SK-N-SH treated with all-trans-retinoic acid at 6 μM for 48 hours (cell line): ENCODE data around the gene GNAZ.

Experiments
- ARNTL ChIP-seq: fragments of 450-650 bp; formaldehyde crosslinking; IDR thresholded peaks from 2 replicates; pipeline ENCODE4 v1.5.0; 2020; ENCODE audit warnings: low read depth, mild to moderate bottlenecking, moderate library complexity, borderline replicate concordance
- CSDC2 ChIP-seq: fragments of 250-450 bp; sonication (Bioruptor Pico); IDR thresholded peaks from 2 replicates; pipeline ENCODE4 v1.5.0; 2020; ENCODE audit warnings: mild to moderate bottlenecking, moderate library complexity
- OSR1 ChIP-seq: fragments of 250-450 bp; sonication (Bioruptor Pico); IDR thresholded peaks from 2 replicates; pipeline ENCODE4 v1.8.0; 2022; ENCODE audit warnings: moderate library complexity, mild to moderate bottlenecking, inconsistent platforms
- PPARA ChIP-seq: fragments of 250-450 bp; sonication (Bioruptor Pico); IDR thresholded peaks from 2 replicates; pipeline ENCODE4 v1.5.0; 2020; ENCODE audit warnings: mild to moderate bottlenecking, borderline replicate concordance
- RARB ChIP-seq: fragments of 250-450 bp; sonication (Bioruptor Pico); IDR thresholded peaks from 2 replicates; pipeline ENCODE4 v1.8.0; 2021; ENCODE audit warnings: mild to moderate bottlenecking, moderate library complexity
- ZC3H10 ChIP-seq: fragments of 250-450 bp; sonication (Bioruptor Pico); IDR thresholded peaks from 2 replicates; pipeline ENCODE4 v1.5.1; 2021; ENCODE audit warnings: mild to moderate bottlenecking, moderate library complexity
- ZFP3 ChIP-seq: fragments of 250-450 bp; sonication (Bioruptor Pico); IDR thresholded peaks from 2 replicates; pipeline ENCODE4 v1.5.0; 2020; ENCODE audit warnings: mild to moderate bottlenecking, moderate library complexity
- ZFP30 ChIP-seq: fragments of 450-650 bp; formaldehyde crosslinking; IDR thresholded peaks from 2 replicates; pipeline ENCODE4 v1.5.0; 2022; ENCODE audit warnings: mild to moderate bottlenecking, moderate library complexity
- ZNF565 ChIP-seq: fragments of 450-650 bp; formaldehyde crosslinking; conservative IDR thresholded peaks from 2 replicates; pipeline ENCODE4 v1.5.0; 2020; ENCODE audit warnings: low read depth, mild to moderate bottlenecking, moderate library complexity
- ZNF70 ChIP-seq: fragments of 450-650 bp; formaldehyde crosslinking; IDR thresholded peaks from 2 replicates; pipeline ENCODE4 v1.5.0; 2020; ENCODE audit warnings: mild to moderate bottlenecking, moderate library complexity
- TF ChIP-seq, protein P1 (sequence below): fragments of 250-450 bp; sonication (Bioruptor Pico); IDR thresholded peaks from 2 replicates; pipeline ENCODE4 v1.5.1; 2020; ENCODE audit warnings: low read depth, mild to moderate bottlenecking, moderate library complexity
- TF ChIP-seq, protein P2 (sequence below): fragments of 250-450 bp; sonication (Bioruptor Pico); IDR thresholded peaks from 2 replicates; pipeline ENCODE4 v1.5.0; 2020; ENCODE audit warnings: mild to moderate bottlenecking, moderate library complexity
- TF ChIP-seq, protein P3 (sequence below): fragments of 250-450 bp; sonication (Bioruptor Pico); IDR thresholded peaks from 2 replicates; pipeline ENCODE4 v1.8.0; 2020; ENCODE audit warnings: mild to moderate bottlenecking, moderate library complexity, borderline replicate concordance

DNA sequence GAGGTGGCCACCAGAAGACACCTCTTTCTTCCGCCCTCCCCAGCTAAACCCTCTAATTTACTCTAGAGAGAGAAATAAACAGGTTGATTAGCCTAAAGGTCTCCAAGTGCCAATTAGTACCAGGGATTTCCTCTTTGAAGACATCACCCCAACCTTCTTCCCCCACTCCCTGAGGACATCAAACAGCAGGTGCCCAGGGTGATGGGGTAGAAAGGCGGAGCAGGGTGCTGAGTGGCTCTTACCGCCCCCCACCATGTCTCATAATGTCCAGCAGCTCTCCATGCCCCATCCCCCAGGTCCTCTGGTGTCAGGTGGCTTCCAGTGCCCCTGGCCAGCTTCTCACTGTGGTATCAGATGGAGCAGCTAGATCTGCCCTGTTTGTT lies 5.3 kb upstream of the GNAZ start:
- TF ChIP-seq ZFP30 (no peak), ZFP3 (CRISPR knock-in tag) (no peak), ZNF565 (CRISPR knock-in tag) (no peak), RARB (CRISPR knock-in tag) (no peak), ZC3H10 (CRISPR knock-in tag) (no peak), PPARA (CRISPR knock-in tag) (no peak), ARNTL (no peak), CSDC2 (CRISPR knock-in tag) (no peak), ZNF70 (CRISPR knock-in tag) (no peak), OSR1 (CRISPR knock-in tag) (no peak)
- TF ChIP-seq, protein P1, sequence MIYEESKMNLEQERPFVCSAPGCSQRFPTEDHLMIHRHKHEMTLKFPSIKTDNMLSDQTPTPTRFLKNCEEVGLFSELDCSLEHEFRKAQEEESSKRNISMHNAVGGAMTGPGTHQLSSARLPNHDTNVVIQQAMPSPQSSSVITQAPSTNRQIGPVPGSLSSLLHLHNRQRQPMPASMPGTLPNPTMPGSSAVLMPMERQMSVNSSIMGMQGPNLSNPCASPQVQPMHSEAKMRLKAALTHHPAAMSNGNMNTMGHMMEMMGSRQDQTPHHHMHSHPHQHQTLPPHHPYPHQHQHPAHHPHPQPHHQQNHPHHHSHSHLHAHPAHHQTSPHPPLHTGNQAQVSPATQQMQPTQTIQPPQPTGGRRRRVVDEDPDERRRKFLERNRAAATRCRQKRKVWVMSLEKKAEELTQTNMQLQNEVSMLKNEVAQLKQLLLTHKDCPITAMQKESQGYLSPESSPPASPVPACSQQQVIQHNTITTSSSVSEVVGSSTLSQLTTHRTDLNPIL: no peak
- TF ChIP-seq, protein P2, sequence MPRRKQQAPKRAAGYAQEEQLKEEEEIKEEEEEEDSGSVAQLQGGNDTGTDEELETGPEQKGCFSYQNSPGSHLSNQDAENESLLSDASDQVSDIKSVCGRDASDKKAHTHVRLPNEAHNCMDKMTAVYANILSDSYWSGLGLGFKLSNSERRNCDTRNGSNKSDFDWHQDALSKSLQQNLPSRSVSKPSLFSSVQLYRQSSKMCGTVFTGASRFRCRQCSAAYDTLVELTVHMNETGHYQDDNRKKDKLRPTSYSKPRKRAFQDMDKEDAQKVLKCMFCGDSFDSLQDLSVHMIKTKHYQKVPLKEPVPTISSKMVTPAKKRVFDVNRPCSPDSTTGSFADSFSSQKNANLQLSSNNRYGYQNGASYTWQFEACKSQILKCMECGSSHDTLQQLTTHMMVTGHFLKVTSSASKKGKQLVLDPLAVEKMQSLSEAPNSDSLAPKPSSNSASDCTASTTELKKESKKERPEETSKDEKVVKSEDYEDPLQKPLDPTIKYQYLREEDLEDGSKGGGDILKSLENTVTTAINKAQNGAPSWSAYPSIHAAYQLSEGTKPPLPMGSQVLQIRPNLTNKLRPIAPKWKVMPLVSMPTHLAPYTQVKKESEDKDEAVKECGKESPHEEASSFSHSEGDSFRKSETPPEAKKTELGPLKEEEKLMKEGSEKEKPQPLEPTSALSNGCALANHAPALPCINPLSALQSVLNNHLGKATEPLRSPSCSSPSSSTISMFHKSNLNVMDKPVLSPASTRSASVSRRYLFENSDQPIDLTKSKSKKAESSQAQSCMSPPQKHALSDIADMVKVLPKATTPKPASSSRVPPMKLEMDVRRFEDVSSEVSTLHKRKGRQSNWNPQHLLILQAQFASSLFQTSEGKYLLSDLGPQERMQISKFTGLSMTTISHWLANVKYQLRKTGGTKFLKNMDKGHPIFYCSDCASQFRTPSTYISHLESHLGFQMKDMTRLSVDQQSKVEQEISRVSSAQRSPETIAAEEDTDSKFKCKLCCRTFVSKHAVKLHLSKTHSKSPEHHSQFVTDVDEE: no peak
- TF ChIP-seq, protein P3, sequence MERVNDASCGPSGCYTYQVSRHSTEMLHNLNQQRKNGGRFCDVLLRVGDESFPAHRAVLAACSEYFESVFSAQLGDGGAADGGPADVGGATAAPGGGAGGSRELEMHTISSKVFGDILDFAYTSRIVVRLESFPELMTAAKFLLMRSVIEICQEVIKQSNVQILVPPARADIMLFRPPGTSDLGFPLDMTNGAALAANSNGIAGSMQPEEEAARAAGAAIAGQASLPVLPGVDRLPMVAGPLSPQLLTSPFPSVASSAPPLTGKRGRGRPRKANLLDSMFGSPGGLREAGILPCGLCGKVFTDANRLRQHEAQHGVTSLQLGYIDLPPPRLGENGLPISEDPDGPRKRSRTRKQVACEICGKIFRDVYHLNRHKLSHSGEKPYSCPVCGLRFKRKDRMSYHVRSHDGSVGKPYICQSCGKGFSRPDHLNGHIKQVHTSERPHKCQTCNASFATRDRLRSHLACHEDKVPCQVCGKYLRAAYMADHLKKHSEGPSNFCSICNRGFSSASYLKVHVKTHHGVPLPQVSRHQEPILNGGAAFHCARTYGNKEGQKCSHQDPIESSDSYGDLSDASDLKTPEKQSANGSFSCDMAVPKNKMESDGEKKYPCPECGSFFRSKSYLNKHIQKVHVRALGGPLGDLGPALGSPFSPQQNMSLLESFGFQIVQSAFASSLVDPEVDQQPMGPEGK: no peak
